Iris pigment epithelial cell (primary cell): ENCODE data around the gene SLC22A7.

ENCODE experiments used
- DNase-seq: peaks from one replicate; pipeline ENCODE4 v3.0.0-alpha.2; 2011; ENCODE audit warnings: low read depth

Gene SLC22A7

GRCh38 chr6:43283514-43283901 is 14.6 kb upstream of the SLC22A7 start:
- DNase-seq = no peak

GRCh38 chr6:43283905-43284304 is 14.2 kb upstream of the SLC22A7 start:
- DNase-seq = no peak

GRCh38 chr6:43284991-43285781 is 12.9 kb upstream of the SLC22A7 start:
- no peak for DNase-seq

- no peak for DNase-seq
These were observed 12.2 kb upstream of the SLC22A7 start for GRCh38 chr6:43285832-43286231.

GRCh38 chr6:43286456-43286979 is 11.5 kb upstream of the SLC22A7 start:
- DNase-seq = no peak

GRCh38 chr6:43286980-43287716 is 10.9 kb upstream of the SLC22A7 start:
- no peak for DNase-seq

- no peak for DNase-seq
These were observed 10.1 kb upstream of the SLC22A7 start for GRCh38 chr6:43287717-43288679.

- DNase-seq = no peak
These were observed 7.6 kb upstream of the SLC22A7 start for GRCh38 chr6:43290339-43290904.

- no peak for DNase-seq
These were observed 7.1 kb upstream of the SLC22A7 start for GRCh38 chr6:43290905-43291355.

GRCh38 chr6:43291708-43292107 is 6.4 kb upstream of the SLC22A7 start:
- no peak for DNase-seq

GRCh38 chr6:43292341-43292740 is 5.7 kb upstream of the SLC22A7 start:
- no peak for DNase-seq

GRCh38 chr6:43292763-43293318 is 5.2 kb upstream of the SLC22A7 start:
- no peak for DNase-seq

- no peak for DNase-seq
These were observed 4.4 kb upstream of the SLC22A7 start for GRCh38 chr6:43293698-43294097.

GRCh38 chr6:43294536-43294935 is 3.5 kb upstream of the SLC22A7 start:
- DNase-seq = no peak

- no peak for DNase-seq
These were observed 2.6 kb upstream of the SLC22A7 start for GRCh38 chr6:43295456-43295855.

GRCh38 chr6:43296780-43297497 is 1.1 kb upstream of the SLC22A7 start:
- DNase-seq = no peak

GRCh38 chr6:43298565-43299337 is 691 bp downstream of the SLC22A7 start:
- no peak for DNase-seq

- DNase-seq = no peak
These were observed 1.6 kb downstream of the SLC22A7 start for GRCh38 chr6:43299338-43300293.
